ENCODE measurements around the gene CHD1. TPM values are rescaled to one million over a fixed set of nuclear protein-coding genes. Genes with fewer than 3 reads are reported as not detected.

Gene CHD1
- total and polyA plus RNA-seq, 2 of the 13 experiments (the other 11 are each of a cell fraction or from before 2014, with no cell fraction given), result 22.8 to 55.9 TPM

- TF ChIP-seq ZBTB44 (CRISPR knock-in tag; IDR thresholded peaks at IDR 0.05) (no peak), ZNF512B (CRISPR knock-in tag; IDR thresholded peaks at IDR 0.05; ENCODE audit: borderline replicate concordance) (no peak)
- Histone ChIP-seq H3K79me2 (ENCODE audit: insufficient read depth, low read length) (no peaks in the 10 kb centered on the region), H3K4me2 (ENCODE audit: low read depth, low read length) (no peak overlapping the region), H3K9me3 (ENCODE audit: low read length) (no peaks in the 10 kb centered on the region), H3K4me1 (ENCODE audit: insufficient read depth, low read length) (peaks cover 6% of the 10 kb centered on the region), H4K20me1 (ENCODE audit: insufficient read depth, low read length) (no peaks in the 10 kb centered on the region), H3K9ac (ENCODE audit: insufficient read depth, low read depth, low read length) (no peak overlapping the region), H2AFZ (ENCODE audit: low read length) (no peak overlapping the region), H3K27ac (ENCODE audit: extremely low read length, insufficient read depth, low read length) (no peak overlapping the region), H3K36me3 (replicated peaks in 1 of 2; ENCODE audit: control insufficient read depth in 1 of 2, insufficient read depth in 2 of 2, low read length in 2 of 2) (no peaks in the 10 kb centered on the region), H3K27me3 (ENCODE audit: control insufficient read depth in 1 of 2, insufficient read depth in 2 of 2, low read length in 2 of 2) (no peaks in the 10 kb centered on the region), H3K4me3 (replicated peaks in 1 of 3; ENCODE audit: insufficient read depth in 1 of 3, low read depth in 2 of 3, low read length in 3 of 3) (no peak overlapping the region)
- DNase-seq (ENCODE audit: low spot score), result no peak
- FAIRE-seq, result no peak
- POLR2A ChIA-PET, result no interaction called here
- BruUV-seq (replicated peaks), result no TSS peak
- 74% methylated on average over 3 of the region's 3 CpGs for WGBS (ENCODE audit: low lambda C conversion rate)
- in situ Hi-C loops (cut with HindIII; ENCODE audit: extremely low pct_ligation_motif_present, low pct_unique_long_range_greater_than_20kb) (no loop called here), intact Hi-C loops (cut with micrococcal nuclease; ENCODE audit: unreplicated experiment) (no loop called here)
- CTCF ChIA-PET (ENCODE audit: low intra/inter-chr PET ratio, low total read pairs), result no interaction called here
- ATAC-seq, result no peak
These were observed 115.1 kb downstream of the CHD1 start for GRCh38 chr5:98813755-98814154.

- Histone ChIP-seq H3K9ac (ENCODE audit: insufficient read depth, low read depth, low read length) (no peak overlapping the region), H3K4me2 (ENCODE audit: low read depth, low read length) (no peak overlapping the region), H3K4me3 (replicated peaks in 1 of 3; ENCODE audit: insufficient read depth in 1 of 3, low read depth in 2 of 3, low read length in 3 of 3) (no peak overlapping the region), H3K9me3 (ENCODE audit: low read length) (peaks cover 22% of the 10 kb centered on the region), H3K36me3 (replicated peaks in 1 of 2; ENCODE audit: control insufficient read depth in 1 of 2, insufficient read depth in 2 of 2, low read length in 2 of 2) (no peaks in the 10 kb centered on the region), H3K27me3 (ENCODE audit: control insufficient read depth in 1 of 2, insufficient read depth in 2 of 2, low read length in 2 of 2) (no peaks in the 10 kb centered on the region), H3K79me2 (ENCODE audit: insufficient read depth, low read length) (no peaks in the 10 kb centered on the region), H2AFZ (ENCODE audit: low read length) (no peak overlapping the region), H4K20me1 (ENCODE audit: insufficient read depth, low read length) (no peaks in the 10 kb centered on the region), H3K27ac (ENCODE audit: extremely low read length, insufficient read depth, low read length) (no peak overlapping the region), H3K4me1 (ENCODE audit: insufficient read depth, low read length) (no peaks in the 10 kb centered on the region)
- no TSS peak for BruUV-seq (replicated peaks)
- ATAC-seq, result no peak
- FAIRE-seq, result no peak
- in situ Hi-C loops (cut with HindIII; ENCODE audit: extremely low pct_ligation_motif_present, low pct_unique_long_range_greater_than_20kb), result no loop called here
- intact Hi-C loops (cut with micrococcal nuclease; ENCODE audit: unreplicated experiment), result no loop called here
- POLR2A ChIA-PET, result no interaction called here
- CTCF ChIA-PET (ENCODE audit: low intra/inter-chr PET ratio, low total read pairs), result no interaction called here
- DNase-seq (ENCODE audit: low spot score), result no peak
- WGBS (ENCODE audit: low lambda C conversion rate), result 0% methylated on average over 2 of the region's 2 CpGs
- TF ChIP-seq HOMEZ (CRISPR knock-in tag; IDR thresholded peaks at IDR 0.05; ENCODE audit: low read depth), result no peak
- no peak for TF ChIP-seq ZSCAN22 (CRISPR knock-in tag; IDR thresholded peaks at IDR 0.05)
- TF ChIP-seq GMEB2 (CRISPR knock-in tag; IDR thresholded peaks at IDR 0.05; ENCODE audit: low read depth), result no peak
- no peak for TF ChIP-seq E2F1 (CRISPR knock-in tag; IDR thresholded peaks at IDR 0.05)
- TF ChIP-seq ZNF543 (CRISPR knock-in tag; IDR thresholded peaks at IDR 0.05), result no peak
These were observed 118.6 kb downstream of the CHD1 start for GRCh38 chr5:98810206-98810605.

All from HepG2 (cell line).